Psoas muscle (tissue), 8 donors: Measurements from ENCODE around the gene DLGAP3. TPM values are rescaled to one million over a fixed set of nuclear protein-coding genes. Genes with fewer than 3 reads are reported as not detected.
A peak's percentile ranks its signal among the peaks of the same experiment; 100 is the strongest.

Experiments
- ATAC-seq, 4 donors: fragments of 200-7000 bp; cut with Tn5 transposase; one replicate each; pipeline ENCODE4 v1.9.1; 2020; ENCODE audit warnings: moderate library complexity in 3 of 4, mild to moderate bottlenecking in 2 of 4
- DNase-seq, 2 donors: peaks; one replicate each; pipeline ENCODE4 v3.0.0-alpha.2; 2020
- H3K27ac ChIP-seq: fragments of 200-600 bp; one replicate; pipeline ENCODE4 v1.8.0; 2022
- H3K27me3 ChIP-seq, 3 donors: fragments of 200-600 bp in 1 of 3; one replicate each; pipeline versions ENCODE4 v1.6.1 to v1.8.0; 2013 to 2022; ENCODE audit warnings: low read length in 2 of 3, mild to moderate bottlenecking in 2 of 3, moderate library complexity in 1 of 3; ENCODE audit not compliant: insufficient read depth in 3 of 3
- H3K36me3 ChIP-seq, 2 donors: fragments of 200-600 bp in 1 of 2; one replicate each; pipeline versions ENCODE4 v1.6.1 to v1.8.0; 2013 to 2022; ENCODE audit warnings: low read depth in 1 of 2, mild to moderate bottlenecking in 1 of 2, moderate library complexity in 1 of 2; ENCODE audit not compliant: insufficient read depth in 1 of 2
- H3K4me1 ChIP-seq: fragments of 200-600 bp; one replicate; pipeline ENCODE4 v1.8.0; 2022
- H3K4me3 ChIP-seq: fragments of 200-600 bp; one replicate; pipeline ENCODE4 v1.8.0; 2022; ENCODE audit warnings: mild to moderate bottlenecking
- H3K9me3 ChIP-seq: fragments of 200-600 bp; one replicate; pipeline ENCODE4 v1.8.0; 2022
- CTCF ChIP-seq: fragments of 200-600 bp; IDR thresholded peaks from one replicate; pipeline ENCODE4 v1.8.0; 2022; ENCODE audit warnings: antibody characterized with exemption
- WGBS, 3 donors: extraction: QIAGEN DNeasy Blood & Tissue Kit; methylation state at CpG; one replicate each; pipeline versions ENCODE4 v1.1.6 to v1.1.7; 2013; 5-methylcytosine and 5-hydroxymethylcytosine counted together
- intact Hi-C, 2 donors: fragments of 100-400 bp; cut with DNase I; formaldehyde crosslinking; loops; one replicate each; pipeline versions ENCODE4 v1.11.0 to v1.14.2; 2022
- long read RNA-seq, 2 donors: library from polyadenylated mRNA; unstranded; transcript quantifications; one replicate each; pipeline ENCODE4 v2.0.0, GENCODE V29; 2021
- polyA plus RNA-seq, 3 donors: library from polyadenylated mRNA; stranded (reverse); fragments of 200-250 nt; gene quantifications; one replicate each; pipeline ENCODE4 v1.2.3, GENCODE V29; 2013
- total RNA-seq, 4 donors: library from RNA; stranded (reverse); fragmentation: NEBNext Ultra II Directional in 2 of 4; extraction: Animal tissue kit (Norgen Biotek cat#: 25700) in 2 of 4; gene quantifications; one replicate each; pipeline versions ENCODE4 v1.2.1 to v1.2.4, GENCODE V29; 2021 to 2023
- donor health status: healthy with polysubstance abuse.
- donor health status: DM: no; HTN: no; CAD: no; lungs with moderate emphysema.
- donor health status: Bipolar disorder and iron deficiency.
- donor health status: healthy.
- donor health status: DM: yes; HTN: yes; CAD: no.
- donor health status: DM: no; HTN: no; CAD: no.
- donor health status: DM: no; HTN: no; CAD: no.
- donor health status: DM: yes; HTN: yes; CAD: no.

DLGAP3 gene
- total RNA-seq (under 1 TPM in 3 of 4 donors, not detected in 1; 0.08 to 0.44 (median 0.17) TPM), polyA plus RNA-seq (under 1 TPM; 0.01 to 0.08 (median 0.03) TPM)
- long read RNA-seq, donor 1, partial matches to known transcripts = 1 of 1 reads
- long read RNA-seq, donor 1, other reads (novel, unspliced or antisense) = 0 of 1 reads
- long read RNA-seq, donor 2 = 0 reads

GRCh38 chr1:34929497-34929852 lies at the start of gene DLGAP3:
Gene DLGAP3 (minus strand): TSS chr1:34929650. CDS start chr1:34905383, 24,267 bp downstream.
- Histone ChIP-seq H3K4me3 (peak within 1 kb of the TSS; percentile 61), H3K27me3 (peaks cover 0 to 58% (median 35%) of the 10 kb centered on the region in 3 donors), H3K4me1 (peaks cover 7% of the 10 kb centered on the region), H3K36me3 (no peaks in the 10 kb centered on the region), H3K9me3 (no peaks in the 10 kb centered on the region), H3K27ac (no peak within 1 kb of the TSS)
- intact Hi-C loops = no loop called here
- no peak for TF ChIP-seq CTCF
- ATAC-seq (peak in 1 of 4 donors; percentile 25), DNase-seq (no peak)
- 0 to 3% (median 1%) methylated on average over 5 to 50 of the region's 50 CpGs for WGBS, 3 donors

- Histone ChIP-seq H3K9me3 (no peaks in the 10 kb centered on the region), H3K4me1 (peaks cover 4% of the 10 kb centered on the region), H3K36me3 (no peaks in the 10 kb centered on the region), H3K27me3 (no peaks in the 10 kb centered on the region), H3K4me3 (no peak overlapping the region), H3K27ac (no peak overlapping the region)
- intact Hi-C loops = no loop called here
- ATAC-seq (no peak), DNase-seq (no peak)
- no peak for TF ChIP-seq CTCF
- 21 to 25% (median 23%) methylated on average over 6 of the region's 6 CpGs for WGBS, 3 donors
These were observed 49.5 kb upstream of the DLGAP3 start for GRCh38 chr1:34978921-34979320.

GRCh38 chr1:34977858-34978257 lies 48.4 kb upstream of the DLGAP3 start:
- TF ChIP-seq CTCF = no peak
- no peak for DNase-seq
- no peak for ATAC-seq
- Histone ChIP-seq H3K36me3 (no peaks in the 10 kb centered on the region), H3K4me1 (no peaks in the 10 kb centered on the region), H3K4me3 (no peak overlapping the region), H3K27me3 (no peaks in the 10 kb centered on the region), H3K9me3 (no peaks in the 10 kb centered on the region), H3K27ac (no peak overlapping the region)
- whole genome bisulfite sequencing, 3 donors = 93 to 100% (median 99%) methylated on average over 1 to 2 of the region's 2 CpGs
- intact Hi-C loops = no loop called here

GRCh38 chr1:34977210-34977471 lies 47.7 kb upstream of the DLGAP3 start:
- Histone ChIP-seq H3K9me3 (no peaks in the 10 kb centered on the region), H3K4me1 (no peaks in the 10 kb centered on the region), H3K36me3 (no peaks in the 10 kb centered on the region), H3K27ac (no peak overlapping the region), H3K4me3 (no peak overlapping the region), H3K27me3 (no peaks in the 10 kb centered on the region)
- intact Hi-C loops = no loop called here
- DNase-seq = no peak
- WGBS, 3 donors = 78 to 88% (median 79%) methylated on average over 11 to 13 of the region's 13 CpGs
- no peak for TF ChIP-seq CTCF
- ATAC-seq = no peak
